ENCODE results near the gene PTPN11. TPM values are rescaled to one million over a fixed set of nuclear protein-coding genes. Genes with fewer than 3 reads are reported as not detected.

The PTPN11 gene
- polyA plus RNA-seq, 1 donor from 2014 or later: 92.5 TPM

GRCh38 chr12:112524676-112525425 is 106.1 kb downstream of the PTPN11 start:
- Histone ChIP-seq H3K36me3 (ENCODE audit: insufficient read depth, low read length) (no peaks in the 10 kb centered on the region), H3K27me3 (ENCODE audit: insufficient read depth, low read depth, low read length) (no peaks in the 10 kb centered on the region), H3K9ac (ENCODE audit: low read length) (no peak overlapping the region), H2AFZ (ENCODE audit: low read depth, low read length) (no peak overlapping the region), H3F3A (ENCODE audit: insufficient read depth, low read length, poor library complexity, severe bottlenecking) (no peaks in the 10 kb centered on the region), H3K79me2 (replicated peaks; ENCODE audit: insufficient read depth, low read length) (no peaks in the 10 kb centered on the region), H3K9me3 (ENCODE audit: low read length) (no peaks in the 10 kb centered on the region), H3K9me2 (ENCODE audit: insufficient read depth, low read length) (no peaks in the 10 kb centered on the region), H3K4me2 (ENCODE audit: low read length) (no peak overlapping the region), H4K20me1 (ENCODE audit: insufficient read depth) (no peaks in the 10 kb centered on the region), H3K27ac (ENCODE audit: low read length) (no peak overlapping the region), H3K4me3 (ENCODE audit: low read length) (no peak overlapping the region)
- TF ChIP-seq TAF1 (IDR thresholded peaks at IDR 0.05; ENCODE audit: low read depth): no peak
- no peak for TF ChIP-seq MXI1 (conservative IDR thresholded peaks at IDR 0.05; ENCODE audit: poor library complexity, severe bottlenecking)
- TF ChIP-seq REST (IDR thresholded peaks at IDR 0.05; ENCODE audit: borderline replicate concordance): no peak
- no peak for TF ChIP-seq POLR2AphosphoS5 (IDR thresholded peaks at IDR 0.05)
- TF ChIP-seq EP300 (conservative IDR thresholded peaks at IDR 0.05; ENCODE audit: poor library complexity, severe bottlenecking): no peak
- no peak for TF ChIP-seq RAD21 (conservative IDR thresholded peaks at IDR 0.05)
- no peak for TF ChIP-seq EZH2 (IDR thresholded peaks at IDR 0.05; ENCODE audit: borderline replicate concordance, insufficient read depth, low read length, poor library complexity, severe bottlenecking)
- no peak for TF ChIP-seq SMC3 (conservative IDR thresholded peaks at IDR 0.05; ENCODE audit: poor library complexity)
- TF ChIP-seq, protein P1, sequence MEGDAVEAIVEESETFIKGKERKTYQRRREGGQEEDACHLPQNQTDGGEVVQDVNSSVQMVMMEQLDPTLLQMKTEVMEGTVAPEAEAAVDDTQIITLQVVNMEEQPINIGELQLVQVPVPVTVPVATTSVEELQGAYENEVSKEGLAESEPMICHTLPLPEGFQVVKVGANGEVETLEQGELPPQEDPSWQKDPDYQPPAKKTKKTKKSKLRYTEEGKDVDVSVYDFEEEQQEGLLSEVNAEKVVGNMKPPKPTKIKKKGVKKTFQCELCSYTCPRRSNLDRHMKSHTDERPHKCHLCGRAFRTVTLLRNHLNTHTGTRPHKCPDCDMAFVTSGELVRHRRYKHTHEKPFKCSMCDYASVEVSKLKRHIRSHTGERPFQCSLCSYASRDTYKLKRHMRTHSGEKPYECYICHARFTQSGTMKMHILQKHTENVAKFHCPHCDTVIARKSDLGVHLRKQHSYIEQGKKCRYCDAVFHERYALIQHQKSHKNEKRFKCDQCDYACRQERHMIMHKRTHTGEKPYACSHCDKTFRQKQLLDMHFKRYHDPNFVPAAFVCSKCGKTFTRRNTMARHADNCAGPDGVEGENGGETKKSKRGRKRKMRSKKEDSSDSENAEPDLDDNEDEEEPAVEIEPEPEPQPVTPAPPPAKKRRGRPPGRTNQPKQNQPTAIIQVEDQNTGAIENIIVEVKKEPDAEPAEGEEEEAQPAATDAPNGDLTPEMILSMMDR (IDR thresholded peaks at IDR 0.05; ENCODE audit: poor library complexity, severe bottlenecking): no peak

GRCh38 chr12:112525426-112525809 is 106.7 kb downstream of the PTPN11 start:
- Histone ChIP-seq H3K27ac (ENCODE audit: low read length) (no peak overlapping the region), H3K79me2 (replicated peaks; ENCODE audit: insufficient read depth, low read length) (no peaks in the 10 kb centered on the region), H3K27me3 (ENCODE audit: insufficient read depth, low read depth, low read length) (no peaks in the 10 kb centered on the region), H3K9me2 (ENCODE audit: insufficient read depth, low read length) (no peaks in the 10 kb centered on the region), H2AFZ (ENCODE audit: low read depth, low read length) (no peak overlapping the region), H3K4me2 (ENCODE audit: low read length) (no peak overlapping the region), H3K9me3 (ENCODE audit: low read length) (no peaks in the 10 kb centered on the region), H3K36me3 (ENCODE audit: insufficient read depth, low read length) (no peaks in the 10 kb centered on the region), H3K9ac (ENCODE audit: low read length) (no peak overlapping the region), H4K20me1 (ENCODE audit: insufficient read depth) (no peaks in the 10 kb centered on the region), H3K4me3 (ENCODE audit: low read length) (no peak overlapping the region), H3F3A (ENCODE audit: insufficient read depth, low read length, poor library complexity, severe bottlenecking) (no peaks in the 10 kb centered on the region)
- TF ChIP-seq EP300 (conservative IDR thresholded peaks at IDR 0.05; ENCODE audit: poor library complexity, severe bottlenecking): no peak
- TF ChIP-seq SMC3 (conservative IDR thresholded peaks at IDR 0.05; ENCODE audit: poor library complexity): no peak
- TF ChIP-seq REST (IDR thresholded peaks at IDR 0.05; ENCODE audit: borderline replicate concordance): no peak
- TF ChIP-seq RAD21 (conservative IDR thresholded peaks at IDR 0.05): no peak
- no peak for TF ChIP-seq MXI1 (conservative IDR thresholded peaks at IDR 0.05; ENCODE audit: poor library complexity, severe bottlenecking)
- TF ChIP-seq, protein P1 (IDR thresholded peaks at IDR 0.05; ENCODE audit: poor library complexity, severe bottlenecking): no peak
- TF ChIP-seq TAF1 (IDR thresholded peaks at IDR 0.05; ENCODE audit: low read depth): no peak
- TF ChIP-seq EZH2 (IDR thresholded peaks at IDR 0.05; ENCODE audit: borderline replicate concordance, insufficient read depth, low read length, poor library complexity, severe bottlenecking): no peak
- no peak for TF ChIP-seq POLR2AphosphoS5 (IDR thresholded peaks at IDR 0.05)
